HepG2 (cell line): ENCODE data around the gene MEPCE. TPM values are rescaled to one million over a fixed set of nuclear protein-coding genes. Genes with fewer than 3 reads are reported as not detected.

Experiments
- AHR ChIP-seq: IDR thresholded peaks from 2 replicates; pipeline ENCODE4 v1.6.1; 2018; ENCODE audit warnings: missing genetic modification reagents, missing compliant biosample characterization
- ARNT ChIP-seq: fragments of 450-650 bp; IDR thresholded peaks from 2 replicates; pipeline ENCODE4 v1.6.1; 2017
- CBFB ChIP-seq: sonication (generic); formaldehyde crosslinking; IDR thresholded peaks from 2 replicates; pipeline ENCODE4 v1.4.0; 2020; ENCODE audit warnings: missing genetic modification reagents
- FOSL1 ChIP-seq: sonication (generic); formaldehyde crosslinking; IDR thresholded peaks from 2 replicates; pipeline ENCODE4 v1.9.0; 2021; ENCODE audit warnings: missing genetic modification reagents, borderline replicate concordance
- HMG20B ChIP-seq: conservative IDR thresholded peaks from 2 replicates; pipeline ENCODE4 v1.6.1; 2016; ENCODE audit warnings: missing genetic modification reagents, missing compliant biosample characterization
- HNF1A ChIP-seq, 2 experiments: sonication (generic) in 1 of 2; formaldehyde crosslinking in 1 of 2; IDR thresholded peaks; 2 replicates each; pipeline versions ENCODE4 v1.4.0 to v1.6.1; 2016 to 2020; ENCODE audit warnings: borderline replicate concordance in 1 of 2, low read depth in 1 of 2, mild to moderate bottlenecking in 1 of 2, missing genetic modification reagents in 1 of 2
- HOXA9 ChIP-seq: sonication (generic); formaldehyde crosslinking; IDR thresholded peaks from 2 replicates; pipeline ENCODE4 v1.8.1; 2022; ENCODE audit warnings: missing genetic modification reagents, mild to moderate bottlenecking, moderate library complexity, borderline replicate concordance
- POLR2AphosphoS2 ChIP-seq: IDR thresholded peaks from 2 replicates; pipeline ENCODE4 v1.6.1; 2011; ENCODE audit warnings: low read depth, low read length, improper control_type of control experiment
- RELA ChIP-seq: sonication (generic); formaldehyde crosslinking; IDR thresholded peaks from 2 replicates; pipeline ENCODE4 v1.4.0; 2020; ENCODE audit warnings: missing genetic modification reagents
- SALL2 ChIP-seq: sonication (generic); formaldehyde crosslinking; IDR thresholded peaks from 2 replicates; pipeline ENCODE4 v1.8.1; 2023; ENCODE audit warnings: mild to moderate bottlenecking, missing genetic modification reagents, inconsistent platforms
- SMARCE1 ChIP-seq: fragments of 450-650 bp; IDR thresholded peaks from 2 replicates; pipeline ENCODE4 v1.6.1; 2017; ENCODE audit warnings: borderline replicate concordance
- SUZ12 ChIP-seq: fragments of 150-350 bp; IDR thresholded peaks from 2 replicates; pipeline ENCODE4 v1.6.1; 2014; ENCODE audit warnings: low read depth, low read length
- TBL1XR1 ChIP-seq: fragments of 150-350 bp; IDR thresholded peaks from 2 replicates; pipeline ENCODE4 v1.6.1; 2014; ENCODE audit warnings: borderline replicate concordance, low read length; ENCODE audit not compliant: partially characterized antibody
- ZBTB42 ChIP-seq: sonication (generic); formaldehyde crosslinking; IDR thresholded peaks from 2 replicates; pipeline ENCODE4 v1.5.0; 2020; ENCODE audit warnings: mild to moderate bottlenecking, missing genetic modification reagents
- ZKSCAN8 ChIP-seq: IDR thresholded peaks from 2 replicates; pipeline ENCODE4 v1.6.1; 2016; ENCODE audit warnings: borderline replicate concordance, missing genetic modification reagents, missing compliant biosample characterization
- ZNF274 ChIP-seq: sonication (generic); formaldehyde crosslinking; IDR thresholded peaks from 2 replicates; pipeline ENCODE4 v1.5.1; 2020; ENCODE audit warnings: mild to moderate bottlenecking, missing genetic modification reagents
- ZNF280D ChIP-seq: sonication (generic); formaldehyde crosslinking; IDR thresholded peaks from 2 replicates; pipeline ENCODE4 v1.5.1; 2020; ENCODE audit warnings: mild to moderate bottlenecking, missing genetic modification reagents
- ZNF317 ChIP-seq: sonication (generic); formaldehyde crosslinking; IDR thresholded peaks from 2 replicates; pipeline ENCODE4 v1.5.0; 2020; ENCODE audit warnings: mild to moderate bottlenecking, missing genetic modification reagents
- ZNF562 ChIP-seq: sonication (generic); formaldehyde crosslinking; IDR thresholded peaks from 2 replicates; pipeline ENCODE4 v1.8.0; 2022; ENCODE audit warnings: missing genetic modification reagents, borderline replicate concordance
- ZNF678 ChIP-seq: sonication (generic); formaldehyde crosslinking; IDR thresholded peaks from 2 replicates; pipeline ENCODE4 v1.4.0; 2020; ENCODE audit warnings: mild to moderate bottlenecking, missing genetic modification reagents
- ZNF775 ChIP-seq: sonication (generic); formaldehyde crosslinking; IDR thresholded peaks from 2 replicates; pipeline ENCODE4 v1.4.0; 2020; ENCODE audit warnings: missing genetic modification reagents, mild to moderate bottlenecking, moderate library complexity, borderline replicate concordance
- ZNF883 ChIP-seq: sonication (generic); formaldehyde crosslinking; IDR thresholded peaks from 2 replicates; pipeline ENCODE4 v1.5.1; 2020; ENCODE audit warnings: mild to moderate bottlenecking, missing genetic modification reagents; ENCODE audit errors: not compliant biosample characterization
- polyA plus RNA-seq, 8 experiments: library from polyadenylated mRNA; depleted of rRNA in 3 of 8; stranded (reverse) in 7 of 8; unstranded in 1 of 8; fragments of >200 nt; fragmentation: Illumina TruSeq in 4 of 8; extraction: Trizol in 4 of 8; gene quantifications; 2 replicates each; pipeline versions ENCODE4 v1.2.1 to v1.2.3, GENCODE V29; 2011 to 2016; ENCODE audit warnings: low read depth in 4 of 8, missing spikeins in 1 of 8, mixed read lengths in 1 of 8; ENCODE audit not compliant: insufficient read depth in 1 of 8
- total RNA-seq, 5 experiments: library from RNA; depleted of rRNA; stranded (reverse); fragments of >200 nt; fragmentation: Illumina TruSeq; extraction: Trizol; gene quantifications; 2 replicates each; pipeline ENCODE4 v1.2.3, GENCODE V29; 2016; ENCODE audit warnings: low read depth in 1 of 5

Gene MEPCE
- total and polyA plus RNA-seq, 2 of the 13 experiments (the other 11 are each of a cell fraction or from before 2014, with no cell fraction given) = 12.3 to 26.0 TPM

- no peak for TF ChIP-seq ZNF883 (CRISPR knock-in tag)
- no peak for TF ChIP-seq SUZ12
- TF ChIP-seq SALL2 (CRISPR knock-in tag) = no peak; the same call in 1 of the 2 replicates
- TF ChIP-seq ZNF678 (CRISPR knock-in tag) = peak; percentile 28
- no peak; the same call in 1 of the 2 replicates for TF ChIP-seq AHR (CRISPR knock-in tag)
- TF ChIP-seq HMG20B (CRISPR knock-in tag) = no peak
- no peak; the same call in 1 of the 2 replicates for TF ChIP-seq ZNF274 (CRISPR knock-in tag)
- TF ChIP-seq SMARCE1 = no peak
- TF ChIP-seq TBL1XR1 = peak; percentile 62
- TF ChIP-seq HOXA9 = no peak
- 0 out of 2 replicates have a peak, but pooled peaks have one; percentile 45 for TF ChIP-seq ZNF775 (CRISPR knock-in tag)
- no peak for TF ChIP-seq ZNF280D
- TF ChIP-seq ZNF562 (CRISPR knock-in tag) = no peak; the same call in 1 of the 2 replicates
- TF ChIP-seq ZNF317 (CRISPR knock-in tag) = no peak
- no peak for TF ChIP-seq RELA (CRISPR knock-in tag)
- no peak for TF ChIP-seq ZBTB42 (CRISPR knock-in tag)
- peak; percentile 52; the same call in 1 of the 2 replicates for TF ChIP-seq HNF1A (IDR thresholded peaks at IDR 0.05; ENCODE audit: low read depth)
- TF ChIP-seq HNF1A (CRISPR knock-in tag; IDR thresholded peaks at IDR 0.05; ENCODE audit: borderline replicate concordance) = 0 out of 2 replicates have a peak, but pooled peaks have one; percentile 11
- no peak for TF ChIP-seq CBFB (CRISPR knock-in tag)
- no peak for TF ChIP-seq FOSL1
- no peak for TF ChIP-seq ARNT
- TF ChIP-seq ZKSCAN8 (CRISPR knock-in tag) = no peak
- TF ChIP-seq POLR2AphosphoS2 = peak; percentile 88
Observed at GRCh38 chr7:100428967-100429636, 529 bp upstream of the MEPCE start (continued).
